Rectal smooth muscle tissue (tissue), 1 donor: Measurements from ENCODE around the gene DDX3X.
"Not testable (repeated sequence)": the region's sequence is repeated elsewhere in the genome, so short reads cannot be mapped to it uniquely, and the experiment has no call there.

Experiments used
- H3K27ac ChIP-seq: one replicate; pipeline ENCODE4 v1.7.0; 2013; ENCODE audit warnings: low read depth, low read length, inconsistent platforms
- H3K27me3 ChIP-seq: one replicate; pipeline ENCODE4 v1.7.0; 2013; ENCODE audit warnings: low read length; ENCODE audit not compliant: control insufficient read depth, insufficient read depth
- H3K36me3 ChIP-seq: one replicate; pipeline ENCODE4 v1.7.0; 2013; ENCODE audit warnings: low read length; ENCODE audit not compliant: control insufficient read depth, insufficient read depth
- H3K4me1 ChIP-seq: one replicate; pipeline ENCODE4 v1.7.0; 2013; ENCODE audit warnings: low read length; ENCODE audit not compliant: control insufficient read depth, insufficient read depth
- H3K4me3 ChIP-seq: one replicate; pipeline ENCODE4 v1.7.0; 2013; ENCODE audit warnings: low read length
- H3K9ac ChIP-seq: one replicate; pipeline ENCODE4 v1.7.0; 2013; ENCODE audit warnings: low read length

DDX3X gene

DNA sequence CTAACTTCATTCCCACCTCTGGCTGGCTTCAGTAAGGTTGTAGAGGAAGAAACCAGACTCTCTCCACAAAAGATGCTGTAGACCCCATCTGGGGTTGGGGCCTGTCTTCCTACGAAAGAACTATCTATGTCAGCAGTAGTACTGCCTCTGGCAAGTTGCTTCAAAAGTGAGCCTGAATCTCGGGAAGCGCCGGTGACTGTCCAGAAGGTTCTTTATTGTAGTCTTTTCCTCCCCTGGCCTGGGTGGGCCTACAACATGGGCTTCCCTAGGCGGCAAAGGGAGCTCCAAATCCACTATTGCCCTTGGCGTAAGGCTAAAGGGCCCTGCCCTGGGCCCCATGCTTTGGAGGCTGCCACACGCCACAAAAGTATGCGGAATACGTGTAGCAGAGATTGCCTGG is 74.6 kb downstream of the DDX3X start:
- H3K27me3 ChIP-seq: no peaks in the 10 kb centered on the region
- H3K4me3 ChIP-seq: no peak overlapping the region
- no peak overlapping the region for H3K27ac ChIP-seq
- no peaks in the 10 kb centered on the region for H3K36me3 ChIP-seq
- no peaks in the 10 kb centered on the region for H3K4me1 ChIP-seq
- no peak overlapping the region for H3K9ac ChIP-seq

GRCh38 chrX:41409006-41409405 is 75.0 kb downstream of the DDX3X start:
- H3K36me3 ChIP-seq: no peaks in the 10 kb centered on the region
- no peaks in the 10 kb centered on the region for H3K27me3 ChIP-seq
- H3K4me3 ChIP-seq: no peak overlapping the region
- no peak overlapping the region for H3K9ac ChIP-seq
- H3K27ac ChIP-seq: no peak overlapping the region
- H3K4me1 ChIP-seq: no peaks in the 10 kb centered on the region

DNA sequence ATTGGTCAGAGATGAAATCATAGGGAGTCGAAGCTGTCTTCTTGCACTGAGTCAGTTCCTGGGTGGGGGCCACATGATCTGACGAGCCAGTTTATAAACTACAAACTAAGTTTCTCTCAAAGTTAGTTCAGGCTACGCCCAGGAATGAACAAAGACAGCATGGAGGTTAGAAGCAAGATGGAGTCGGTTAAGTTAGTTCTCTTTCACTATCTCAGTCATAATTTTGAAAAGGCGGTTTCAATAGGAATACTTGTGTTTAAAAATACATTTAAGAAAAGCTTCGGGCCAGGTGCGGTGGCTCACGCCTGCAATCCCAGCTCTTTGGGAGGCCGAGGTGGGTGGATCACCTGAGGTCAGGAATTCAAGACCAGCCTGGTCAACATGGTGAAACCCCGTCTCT is 77.3 kb downstream of the DDX3X start:
- not testable (repeated sequence) for H3K4me1 ChIP-seq, H3K36me3 ChIP-seq, H3K27me3 ChIP-seq, H3K9ac ChIP-seq, H3K27ac ChIP-seq, H3K4me3 ChIP-seq

GRCh38 chrX:41412261-41413081 is 78.5 kb downstream of the DDX3X start:
- Histone ChIP-seq H3K27me3 (no peaks in the 10 kb centered on the region), H3K4me3 (no peak overlapping the region), H3K4me1 (no peaks in the 10 kb centered on the region), H3K9ac (no peak overlapping the region), H3K36me3 (no peaks in the 10 kb centered on the region), H3K27ac (no peak overlapping the region)
